Measurements from ENCODE around the gene B3GALNT2.
"Not testable (repeated sequence)": the region's sequence is repeated elsewhere in the genome, so short reads cannot be mapped to it uniquely, and the experiment has no call there.

B3GALNT2 gene

GRCh38 chr1:235504122-235504493, at the start of gene B3GALNT2:
TSS of gene B3GALNT2 (minus strand) at chr1:235504452. CDS start at chr1:235504252, 200 bp downstream.
- no peaks in the 10 kb centered on the region for H3K9me3 ChIP-seq (ENCODE audit: control insufficient read depth, low read depth, low read length)
- H3K4me1 ChIP-seq (ENCODE audit: control insufficient read depth, low read depth, low read length), result peaks cover 8% of the 10 kb centered on the region
- no peaks in the 10 kb centered on the region for H3K27me3 ChIP-seq (ENCODE audit: control insufficient read depth, insufficient read depth, low read length)
- H3K9ac ChIP-seq (ENCODE audit: low read length), result peak within 1 kb of the TSS; percentile 93
- H3K36me3 ChIP-seq (ENCODE audit: control insufficient read depth, low read depth, low read length), result no peaks in the 10 kb centered on the region
- peak within 1 kb of the TSS; percentile 93 for H3K4me3 ChIP-seq (ENCODE audit: low read length)
- peak within 1 kb of the TSS; percentile 87 for H3K27ac ChIP-seq (ENCODE audit: low read length)

GRCh38 chr1:235553112-235553551, 48.9 kb upstream of the B3GALNT2 start:
- Histone ChIP-seq H3K27ac (ENCODE audit: low read length) (no peak overlapping the region), H3K27me3 (ENCODE audit: control insufficient read depth, insufficient read depth, low read length) (no peaks in the 10 kb centered on the region), H3K36me3 (ENCODE audit: control insufficient read depth, low read depth, low read length) (no peaks in the 10 kb centered on the region), H3K9me3 (ENCODE audit: control insufficient read depth, low read depth, low read length) (no peaks in the 10 kb centered on the region), H3K4me3 (ENCODE audit: low read length) (no peak overlapping the region), H3K9ac (ENCODE audit: low read length) (no peak overlapping the region), H3K4me1 (ENCODE audit: control insufficient read depth, low read depth, low read length) (no peaks in the 10 kb centered on the region)

GRCh38 chr1:235552146-235552716, 48.0 kb upstream of the B3GALNT2 start:
- H3K4me3 ChIP-seq (ENCODE audit: low read length), result no peak overlapping the region
- no peaks in the 10 kb centered on the region for H3K9me3 ChIP-seq (ENCODE audit: control insufficient read depth, low read depth, low read length)
- no peaks in the 10 kb centered on the region for H3K36me3 ChIP-seq (ENCODE audit: control insufficient read depth, low read depth, low read length)
- no peaks in the 10 kb centered on the region for H3K27me3 ChIP-seq (ENCODE audit: control insufficient read depth, insufficient read depth, low read length)
- H3K4me1 ChIP-seq (ENCODE audit: control insufficient read depth, low read depth, low read length), result peaks cover 2% of the 10 kb centered on the region
- H3K9ac ChIP-seq (ENCODE audit: low read length), result no peak overlapping the region
- no peak overlapping the region for H3K27ac ChIP-seq (ENCODE audit: low read length)

- Histone ChIP-seq H3K9me3 (ENCODE audit: control insufficient read depth, low read depth, low read length) (no peaks in the 10 kb centered on the region), H3K9ac (ENCODE audit: low read length) (no peak overlapping the region), H3K27me3 (ENCODE audit: control insufficient read depth, insufficient read depth, low read length) (no peaks in the 10 kb centered on the region), H3K4me3 (ENCODE audit: low read length) (no peak overlapping the region), H3K4me1 (ENCODE audit: control insufficient read depth, low read depth, low read length) (peaks cover 5% of the 10 kb centered on the region), H3K27ac (ENCODE audit: low read length) (no peak overlapping the region), H3K36me3 (ENCODE audit: control insufficient read depth, low read depth, low read length) (no peaks in the 10 kb centered on the region)
These were observed 45.3 kb upstream of the B3GALNT2 start for GRCh38 chr1:235549351-235550139.

- not testable (repeated sequence) for H3K27ac ChIP-seq (ENCODE audit: low read length); H3K4me3 ChIP-seq (ENCODE audit: low read length); H3K36me3 ChIP-seq (ENCODE audit: control insufficient read depth, low read depth, low read length); H3K4me1 ChIP-seq (ENCODE audit: control insufficient read depth, low read depth, low read length); H3K9me3 ChIP-seq (ENCODE audit: control insufficient read depth, low read depth, low read length); H3K27me3 ChIP-seq (ENCODE audit: control insufficient read depth, insufficient read depth, low read length); H3K9ac ChIP-seq (ENCODE audit: low read length)
These were observed 42.3 kb upstream of the B3GALNT2 start for GRCh38 chr1:235546369-235547155.

- peaks cover 5% of the 10 kb centered on the region for H3K4me1 ChIP-seq (ENCODE audit: control insufficient read depth, low read depth, low read length)
- no peaks in the 10 kb centered on the region for H3K27me3 ChIP-seq (ENCODE audit: control insufficient read depth, insufficient read depth, low read length)
- no peaks in the 10 kb centered on the region for H3K36me3 ChIP-seq (ENCODE audit: control insufficient read depth, low read depth, low read length)
- H3K4me3 ChIP-seq (ENCODE audit: low read length), result no peak overlapping the region
- no peak overlapping the region for H3K9ac ChIP-seq (ENCODE audit: low read length)
- no peaks in the 10 kb centered on the region for H3K9me3 ChIP-seq (ENCODE audit: control insufficient read depth, low read depth, low read length)
- no peak overlapping the region for H3K27ac ChIP-seq (ENCODE audit: low read length)
These were observed 41.2 kb upstream of the B3GALNT2 start for GRCh38 chr1:235545292-235545930.

GRCh38 chr1:235542845-235543244, 38.6 kb upstream of the B3GALNT2 start:
- not testable (repeated sequence) for H3K9me3 ChIP-seq (ENCODE audit: control insufficient read depth, low read depth, low read length); H3K4me3 ChIP-seq (ENCODE audit: low read length)

GRCh38 chr1:235533476-235534168, 29.4 kb upstream of the B3GALNT2 start:
- Histone ChIP-seq H3K9ac (ENCODE audit: low read length) (no peak overlapping the region), H3K9me3 (ENCODE audit: control insufficient read depth, low read depth, low read length) (no peaks in the 10 kb centered on the region), H3K27ac (ENCODE audit: low read length) (no peak overlapping the region), H3K36me3 (ENCODE audit: control insufficient read depth, low read depth, low read length) (no peaks in the 10 kb centered on the region), H3K4me3 (ENCODE audit: low read length) (no peak overlapping the region), H3K27me3 (ENCODE audit: control insufficient read depth, insufficient read depth, low read length) (no peaks in the 10 kb centered on the region), H3K4me1 (ENCODE audit: control insufficient read depth, low read depth, low read length) (no peaks in the 10 kb centered on the region)

More at GRCh38 chr1:235542845-235543244, 38.6 kb upstream of the B3GALNT2 start:
- not testable (repeated sequence) for H3K36me3 ChIP-seq (ENCODE audit: control insufficient read depth, low read depth, low read length); H3K27me3 ChIP-seq (ENCODE audit: control insufficient read depth, insufficient read depth, low read length); H3K4me1 ChIP-seq (ENCODE audit: control insufficient read depth, low read depth, low read length); H3K27ac ChIP-seq (ENCODE audit: low read length); H3K9ac ChIP-seq (ENCODE audit: low read length)

- Histone ChIP-seq H3K9ac (ENCODE audit: low read length) (no peak overlapping the region), H3K27ac (ENCODE audit: low read length) (no peak overlapping the region), H3K27me3 (ENCODE audit: control insufficient read depth, insufficient read depth, low read length) (no peaks in the 10 kb centered on the region), H3K4me3 (ENCODE audit: low read length) (no peak overlapping the region), H3K4me1 (ENCODE audit: control insufficient read depth, low read depth, low read length) (no peaks in the 10 kb centered on the region), H3K9me3 (ENCODE audit: control insufficient read depth, low read depth, low read length) (no peaks in the 10 kb centered on the region), H3K36me3 (ENCODE audit: control insufficient read depth, low read depth, low read length) (no peaks in the 10 kb centered on the region)
These were observed 28.1 kb upstream of the B3GALNT2 start for GRCh38 chr1:235532360-235532759.

- no peak overlapping the region for H3K9ac ChIP-seq (ENCODE audit: low read length)
- H3K27me3 ChIP-seq (ENCODE audit: control insufficient read depth, insufficient read depth, low read length), result no peaks in the 10 kb centered on the region
- no peaks in the 10 kb centered on the region for H3K36me3 ChIP-seq (ENCODE audit: control insufficient read depth, low read depth, low read length)
- H3K4me1 ChIP-seq (ENCODE audit: control insufficient read depth, low read depth, low read length), result no peaks in the 10 kb centered on the region
- no peak overlapping the region for H3K4me3 ChIP-seq (ENCODE audit: low read length)
- H3K27ac ChIP-seq (ENCODE audit: low read length), result no peak overlapping the region
- H3K9me3 ChIP-seq (ENCODE audit: control insufficient read depth, low read depth, low read length), result no peaks in the 10 kb centered on the region
These were observed 23.1 kb upstream of the B3GALNT2 start for GRCh38 chr1:235527196-235527814.
